ENCODE data around the gene CSTPP1.
"Not testable (repeated sequence)": the region's sequence is repeated elsewhere in the genome, so short reads cannot be mapped to it uniquely, and the experiment has no call there.

The CSTPP1 gene

GRCh38 chr11:47183031-47183856 lies 246.7 kb downstream of the CSTPP1 start:
- no peak for DNase-seq (ENCODE audit: low read depth)

DNA sequence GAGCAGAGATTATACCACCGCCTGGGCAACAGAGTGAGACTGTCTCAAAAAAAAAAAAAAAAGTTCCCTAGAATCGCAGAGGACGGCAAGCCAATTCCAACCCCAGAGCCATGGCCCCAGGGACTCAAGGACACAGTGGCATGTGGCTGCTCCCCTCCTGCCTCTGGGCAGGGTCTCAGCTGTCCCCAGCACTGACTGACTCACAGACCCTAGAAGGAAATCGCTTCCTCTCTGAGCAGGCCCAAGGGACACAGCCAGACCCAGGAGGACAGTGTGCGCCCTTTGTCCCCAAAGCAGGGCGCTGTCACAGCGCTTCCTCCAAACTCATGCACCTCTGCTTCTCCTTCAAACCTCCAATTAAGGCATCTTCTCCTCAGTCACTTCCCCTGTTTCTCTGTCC lies 247.4 kb downstream of the CSTPP1 start:
- no peak for DNase-seq (ENCODE audit: low read depth)

- no peak for DNase-seq (ENCODE audit: low read depth)
Observed at GRCh38 chr11:47184711-47185304, 248.2 kb downstream of the CSTPP1 start.

- DNase-seq (ENCODE audit: low read depth): no peak
Observed at GRCh38 chr11:47185305-47186075, 248.9 kb downstream of the CSTPP1 start.

DNA sequence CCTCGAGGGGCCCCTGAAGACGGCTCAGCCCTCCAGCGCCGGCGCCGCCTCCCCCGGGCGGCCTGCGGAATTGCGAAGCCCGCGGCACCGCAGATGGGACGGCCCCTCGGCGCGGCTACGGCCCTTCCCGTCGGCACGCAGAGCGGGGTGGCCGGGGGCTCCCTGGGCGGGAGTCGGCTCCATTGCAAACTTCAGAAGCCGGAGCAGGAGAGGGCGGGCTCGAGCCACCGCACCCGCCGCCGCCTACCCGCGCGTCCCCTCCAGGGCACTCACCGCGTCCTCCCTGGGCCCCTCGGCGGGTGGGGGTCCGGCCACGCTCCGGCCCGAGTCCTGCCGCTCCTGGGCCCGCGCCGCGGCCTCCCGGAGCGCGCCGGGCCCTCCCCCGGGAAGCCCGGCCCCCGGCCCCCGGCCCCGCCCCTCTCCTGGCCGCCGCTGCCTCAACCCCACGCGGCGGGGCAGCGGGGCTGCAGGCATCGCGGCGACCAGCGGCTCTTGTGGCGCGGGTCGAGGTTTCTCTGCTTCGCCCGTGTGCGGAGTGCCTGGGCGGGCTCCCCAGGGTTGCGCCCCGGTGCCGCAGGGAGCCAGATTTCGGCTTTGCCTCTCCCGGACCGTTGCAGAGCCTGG lies 249.6 kb downstream of the CSTPP1 start, which contains the start of gene PACSIN3:
PACSIN3 (minus strand) TSS at position 359 of the 624 bp plus-strand sequence. CDS start 3,707 bp downstream, outside the sequence.
- DNase-seq (ENCODE audit: low read depth): no peak

- no peak for DNase-seq (ENCODE audit: low read depth)
Observed at GRCh38 chr11:47186700-47187695, 250.4 kb downstream of the CSTPP1 start.

GRCh38 chr11:47187723-47188122 lies 251.2 kb downstream of the CSTPP1 start:
- DNase-seq (ENCODE audit: low read depth): no peak

DNA sequence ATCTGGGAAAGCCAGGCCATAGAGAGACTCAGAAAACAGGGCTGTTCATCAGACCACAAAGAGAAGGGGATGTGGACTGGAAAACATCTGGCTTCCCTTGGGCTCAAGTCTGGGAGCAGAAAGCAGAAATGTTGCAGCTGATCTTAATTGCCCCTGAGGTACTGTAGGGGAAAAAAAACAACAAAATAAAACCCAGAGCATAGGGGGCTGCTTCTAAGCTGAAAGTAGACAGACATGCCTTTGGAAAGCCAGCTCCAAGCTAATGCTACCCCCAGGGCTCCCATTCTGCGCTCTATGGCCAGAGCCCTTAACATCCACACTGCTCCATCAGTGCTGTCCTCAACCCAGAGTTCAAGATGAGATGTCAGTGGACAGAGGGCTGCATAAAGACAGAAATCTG lies 251.7 kb downstream of the CSTPP1 start:
- no peak for DNase-seq (ENCODE audit: low read depth)

DNA sequence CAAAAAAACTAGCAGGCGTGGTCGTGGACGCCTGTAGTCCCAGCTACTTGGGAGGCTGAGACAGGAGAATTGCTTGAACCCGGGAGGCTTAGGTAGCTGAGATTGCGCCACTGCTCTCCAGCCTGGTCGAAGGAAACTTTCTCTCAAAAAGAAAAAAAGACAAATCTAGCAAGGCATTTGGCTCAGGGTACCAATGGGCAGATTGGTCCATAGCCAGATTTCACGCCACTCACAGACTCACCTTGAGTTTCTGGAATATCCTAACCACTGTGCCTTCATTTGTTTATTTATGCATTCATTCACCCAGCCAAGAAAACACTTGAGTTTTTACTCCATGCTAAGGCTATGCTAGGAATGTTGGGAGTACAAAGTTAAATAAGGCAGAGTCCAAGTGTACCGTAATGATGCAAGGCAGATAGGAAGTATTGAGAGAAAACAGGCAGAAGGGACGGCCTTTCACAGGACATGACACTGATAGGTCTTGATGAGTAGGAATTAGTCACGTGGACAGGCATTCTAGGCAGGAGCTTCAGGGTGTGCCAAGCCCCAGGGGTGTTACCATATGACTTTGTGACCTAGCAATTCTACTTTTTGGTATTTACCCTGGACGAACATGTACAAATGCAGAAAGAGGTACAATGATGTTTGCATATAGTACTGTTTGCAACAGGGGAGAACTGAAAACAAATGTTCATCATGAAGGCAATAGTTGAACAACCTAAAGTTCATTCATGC lies 252.7 kb downstream of the CSTPP1 start:
- peak; percentile 67 for DNase-seq (ENCODE audit: low read depth)

DNA sequence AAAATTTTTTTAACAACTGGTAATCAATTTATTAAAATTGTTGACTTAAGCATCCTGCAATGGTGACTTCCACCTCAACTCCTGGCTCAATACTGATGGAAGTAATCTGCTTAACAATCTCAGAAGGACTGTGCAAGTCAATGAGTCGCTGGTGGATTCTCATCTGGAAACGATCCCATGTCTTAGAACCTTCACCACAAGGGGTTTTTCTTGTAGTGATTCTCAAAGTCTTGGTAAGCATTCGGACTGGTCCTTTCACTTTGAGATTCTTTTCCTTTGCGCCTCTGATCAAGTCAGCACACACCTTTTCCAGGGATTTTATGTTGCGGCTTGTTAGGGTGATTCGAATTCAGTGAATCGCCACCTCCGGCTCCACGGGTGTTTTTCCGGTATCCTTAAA lies 254.6 kb downstream of the CSTPP1 start:
- not testable (repeated sequence) for DNase-seq (ENCODE audit: low read depth)

- DNase-seq (ENCODE audit: low read depth): no peak
Observed at GRCh38 chr11:47192111-47192510, 255.6 kb downstream of the CSTPP1 start.

DNA sequence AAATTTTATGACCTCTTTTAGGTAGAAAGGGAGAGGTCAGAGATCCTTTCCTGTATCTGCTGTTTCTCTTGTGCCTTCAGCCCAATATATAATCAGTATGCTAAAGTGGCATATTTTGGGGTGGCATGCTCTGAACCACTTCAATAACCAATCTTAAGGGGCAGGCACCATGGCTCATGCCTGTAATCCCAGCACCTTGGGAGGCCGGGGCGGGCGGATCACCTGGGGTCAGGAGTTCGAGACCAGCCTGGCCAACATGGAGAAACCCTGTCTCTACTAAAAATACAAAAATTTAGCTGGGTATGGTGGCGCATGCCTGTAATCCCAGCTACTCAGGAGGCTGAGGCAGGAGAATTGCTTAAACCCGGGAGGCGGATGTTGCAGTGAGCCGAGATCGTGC lies 261.6 kb downstream of the CSTPP1 start:
- DNase-seq (ENCODE audit: low read depth): not testable (repeated sequence)

DNA sequence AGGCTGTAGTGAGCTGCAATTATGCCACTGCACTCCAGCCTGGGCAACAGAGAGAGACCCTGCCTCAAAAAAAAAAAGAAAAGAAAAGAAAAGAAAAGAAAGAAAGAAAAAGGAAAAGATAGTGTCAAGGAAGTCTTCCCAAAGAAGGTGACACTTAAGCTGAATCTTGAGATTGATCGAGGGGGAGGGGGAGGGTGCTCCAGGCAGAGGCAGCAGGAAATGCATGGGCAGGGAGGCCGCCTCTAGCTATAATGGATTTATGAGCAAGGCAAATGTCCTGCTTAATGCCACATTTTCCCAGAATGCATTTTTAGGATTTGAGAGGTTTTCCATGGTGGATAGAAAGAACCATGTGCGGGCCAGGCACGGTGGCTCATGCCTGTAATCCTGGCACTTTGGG lies 264.5 kb downstream of the CSTPP1 start:
- no peak for DNase-seq (ENCODE audit: low read depth)

DNA sequence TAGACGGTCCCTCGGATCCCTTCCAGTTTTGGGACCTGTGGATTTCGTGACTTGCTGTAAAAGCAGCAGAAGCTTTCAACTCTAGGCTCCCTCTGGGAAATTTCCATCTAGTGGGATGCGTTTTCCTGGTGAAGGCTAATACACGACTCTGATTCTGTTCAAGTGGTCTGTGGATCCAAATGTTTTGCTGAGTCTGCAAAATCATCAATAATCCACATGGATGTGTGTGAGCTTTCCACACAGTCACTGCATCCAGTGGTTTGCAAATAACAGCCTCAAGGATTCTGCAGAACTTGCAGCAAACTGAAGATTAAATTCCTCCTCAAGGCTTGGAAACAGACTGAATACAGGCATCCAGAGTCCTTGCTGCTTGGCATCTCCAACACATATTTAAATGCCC lies 266.0 kb downstream of the CSTPP1 start:
- no peak for DNase-seq (ENCODE audit: low read depth)

GRCh38 chr11:47204637-47204989 lies 268.1 kb downstream of the CSTPP1 start:
- no peak for DNase-seq (ENCODE audit: low read depth)

GRCh38 chr11:47206577-47206976 lies 270.0 kb downstream of the CSTPP1 start:
- DNase-seq (ENCODE audit: low read depth): not testable (repeated sequence)

DNA sequence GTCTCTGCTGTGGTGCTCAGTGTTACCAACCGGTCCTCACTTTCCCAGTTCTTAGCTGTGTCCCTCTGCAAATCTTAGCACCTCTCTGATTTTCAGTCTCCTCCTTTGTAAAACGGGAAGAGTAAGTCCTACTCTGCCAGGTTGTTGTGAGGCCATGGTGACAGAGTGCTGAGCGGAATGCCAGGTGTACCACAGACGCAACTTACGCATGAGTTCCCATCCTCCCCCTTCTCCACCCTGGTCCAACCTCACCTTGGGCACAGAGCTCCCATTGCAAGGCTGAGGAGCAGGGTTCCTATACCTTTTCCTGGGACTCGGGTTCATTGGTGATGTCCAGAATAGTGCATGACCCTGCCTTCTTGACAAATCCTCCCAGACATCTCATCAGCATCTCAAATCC lies 270.9 kb downstream of the CSTPP1 start:
- DNase-seq (ENCODE audit: low read depth): no peak

- DNase-seq (ENCODE audit: low read depth): not testable (repeated sequence)
Observed at GRCh38 chr11:47208008-47208552, 271.5 kb downstream of the CSTPP1 start.

DNA sequence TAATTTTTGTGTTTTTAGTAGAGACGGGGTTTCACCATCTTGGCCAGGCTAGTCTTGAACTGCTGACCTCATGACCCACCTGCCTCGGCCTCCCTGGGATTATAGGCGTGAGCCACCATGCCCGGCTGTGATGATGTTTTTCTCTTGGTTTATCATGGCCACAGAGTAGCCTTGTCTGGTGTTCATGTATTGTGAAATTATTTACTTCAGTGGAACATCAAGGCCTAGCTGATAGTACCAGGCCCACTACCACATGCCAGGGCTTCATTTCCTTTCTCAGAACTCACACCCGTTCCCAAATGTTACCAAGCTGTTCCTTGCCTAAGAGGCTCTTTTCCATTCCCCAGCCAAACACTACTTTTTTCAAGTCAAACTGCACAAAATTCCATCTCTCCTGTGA lies 272.1 kb downstream of the CSTPP1 start:
- no peak for DNase-seq (ENCODE audit: low read depth)
